NCI-H1930 (cell line): ENCODE results near the gene PAX5.

Source experiments
- DNase-seq, 2 experiments: peaks; one replicate each; lab custom pipeline; 2025; lab: John Stamatoyannopoulos, UW

The PAX5 gene

DNA sequence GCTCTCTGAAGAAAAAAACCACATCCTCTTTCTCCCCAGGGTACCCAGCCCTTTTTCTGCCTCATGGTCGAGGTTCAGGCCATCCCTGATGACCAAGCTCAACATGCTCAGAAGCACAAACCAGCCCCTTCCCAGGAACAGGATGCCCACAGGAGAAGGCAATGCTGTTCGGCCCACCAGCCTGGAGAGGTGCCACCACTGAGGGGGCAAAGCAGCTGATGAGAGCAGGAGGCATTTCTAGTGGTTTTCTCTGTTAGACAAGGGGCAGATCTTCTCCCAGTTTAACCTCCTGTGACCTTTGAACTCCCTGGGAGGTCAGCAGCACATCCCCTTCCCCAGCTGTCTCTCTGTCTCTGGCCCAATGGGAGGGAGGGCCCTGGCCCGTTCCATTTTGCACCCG, 73.0 kb downstream of the PAX5 start:
- DNase-seq = no peak

DNA sequence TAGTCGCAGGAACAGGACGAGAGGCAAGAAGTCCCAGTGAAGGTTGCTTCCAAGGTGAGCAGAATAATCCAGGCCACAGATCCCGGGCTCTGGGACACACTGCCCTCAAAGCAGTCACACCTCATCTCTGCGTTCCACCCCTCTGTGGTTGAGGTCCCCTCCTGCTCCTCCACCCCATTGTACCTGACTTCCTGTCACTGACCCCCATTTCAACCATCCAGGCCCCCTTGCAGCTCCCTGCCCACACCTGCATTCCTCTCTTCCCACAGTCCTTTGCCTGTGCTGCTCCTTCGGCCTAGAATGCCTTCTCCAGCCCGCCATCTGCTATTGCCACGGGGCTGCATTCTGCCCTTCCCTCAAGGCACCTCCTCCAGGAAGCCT, 73.5 kb downstream of the PAX5 start:
- no peak for DNase-seq

DNA sequence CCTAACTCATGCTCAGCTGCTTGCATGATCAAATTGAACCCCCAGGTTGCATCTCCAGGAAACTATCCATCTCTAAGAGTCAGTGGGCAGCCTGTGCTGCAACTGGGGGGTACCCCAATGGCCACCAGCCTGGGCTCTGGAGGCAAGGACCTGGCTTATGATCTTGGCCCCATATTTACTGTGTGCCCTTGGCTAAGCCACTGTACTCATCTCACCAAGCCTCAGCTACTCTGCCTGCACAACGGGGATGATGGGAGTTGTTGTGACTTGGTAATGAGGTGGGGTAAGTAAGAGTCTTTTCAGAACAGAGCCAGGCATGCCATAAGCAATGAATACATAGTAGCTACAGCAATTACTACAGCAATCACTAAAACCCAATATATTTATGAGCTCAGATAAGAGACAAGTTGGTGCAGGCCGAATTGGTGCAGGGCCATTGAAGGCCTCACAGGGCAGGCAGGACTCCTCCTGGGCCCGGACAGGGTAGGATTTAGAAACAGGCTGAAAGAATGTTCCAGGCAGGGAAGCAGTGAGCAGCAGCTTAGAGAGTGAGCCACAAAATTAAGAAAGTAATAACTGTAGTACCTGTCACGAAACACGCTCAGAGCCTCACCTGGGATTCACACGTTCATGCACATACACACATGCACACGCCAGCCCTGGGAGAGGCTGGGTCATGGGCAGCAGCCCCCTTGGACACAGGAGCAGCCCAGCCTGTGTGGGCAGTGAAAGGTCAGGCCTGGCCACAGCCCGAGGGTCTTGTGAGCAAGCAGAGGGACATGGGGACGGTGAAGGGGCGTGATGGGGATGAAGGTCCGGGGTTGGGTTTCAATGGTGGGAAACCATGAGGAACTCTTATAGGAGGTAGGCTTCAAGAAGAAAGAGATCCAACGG, 74.1 kb downstream of the PAX5 start:
- DNase-seq = no peak

DNA sequence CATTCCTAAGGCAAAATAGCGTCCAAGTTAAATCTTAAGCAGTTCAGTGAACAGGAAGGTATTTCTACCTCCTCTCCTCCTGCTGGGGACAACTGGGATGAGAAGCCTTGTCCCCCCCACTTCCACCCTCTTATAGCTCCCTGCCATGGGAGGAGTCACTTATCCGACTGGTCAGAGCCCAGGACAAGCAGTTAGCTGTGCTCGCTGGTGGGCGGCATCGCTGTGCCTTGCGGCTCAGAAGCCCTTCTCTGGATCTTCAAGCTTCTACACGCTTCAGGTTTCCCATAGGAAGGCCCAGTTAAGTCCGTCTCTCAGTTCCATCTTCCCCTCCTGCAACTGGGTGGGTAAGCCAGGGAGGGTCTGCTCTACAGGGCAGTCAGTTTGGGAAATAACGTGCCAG, 77.2 kb downstream of the PAX5 start:
- DNase-seq = no peak

DNA sequence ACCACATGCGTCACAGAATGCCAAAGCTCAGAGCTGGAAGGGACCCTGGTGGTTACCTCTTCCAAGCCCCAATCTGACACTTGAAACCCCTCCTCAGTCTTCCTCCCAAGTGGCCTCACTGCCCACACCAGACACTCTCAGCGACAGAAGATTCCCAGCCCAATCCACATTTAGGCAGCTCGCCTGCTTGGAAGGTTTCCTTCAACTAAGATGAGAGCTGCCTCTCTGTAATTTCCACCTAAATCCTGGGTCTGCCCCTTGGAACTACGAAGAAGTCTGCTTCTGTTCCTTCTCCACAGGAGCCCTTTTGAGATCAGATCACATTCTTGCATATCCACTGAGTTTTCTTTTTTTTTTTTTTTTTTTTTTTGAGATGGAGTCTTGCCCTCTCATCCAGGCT, 83.7 kb downstream of the PAX5 start:
- DNase-seq = no peak

DNA sequence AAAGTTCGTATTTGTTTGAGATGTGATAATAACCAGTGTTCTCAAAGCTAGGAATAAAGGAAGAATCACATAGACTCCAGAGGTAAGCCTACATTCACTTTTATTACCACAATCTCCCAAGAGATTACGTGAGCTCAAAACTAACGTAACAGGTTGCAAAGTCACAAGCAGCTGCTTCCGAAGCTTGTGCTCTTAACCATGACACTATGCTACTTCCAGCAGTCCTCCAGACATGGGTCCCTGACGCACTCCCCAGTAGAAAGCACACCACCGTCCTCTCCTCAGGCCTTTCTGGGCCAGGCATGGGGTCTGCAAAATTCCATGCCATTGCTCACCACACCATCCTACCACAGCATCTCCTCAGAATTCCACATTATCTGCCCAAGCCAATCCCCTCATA, 84.6 kb downstream of the PAX5 start:
- DNase-seq = no peak

DNA sequence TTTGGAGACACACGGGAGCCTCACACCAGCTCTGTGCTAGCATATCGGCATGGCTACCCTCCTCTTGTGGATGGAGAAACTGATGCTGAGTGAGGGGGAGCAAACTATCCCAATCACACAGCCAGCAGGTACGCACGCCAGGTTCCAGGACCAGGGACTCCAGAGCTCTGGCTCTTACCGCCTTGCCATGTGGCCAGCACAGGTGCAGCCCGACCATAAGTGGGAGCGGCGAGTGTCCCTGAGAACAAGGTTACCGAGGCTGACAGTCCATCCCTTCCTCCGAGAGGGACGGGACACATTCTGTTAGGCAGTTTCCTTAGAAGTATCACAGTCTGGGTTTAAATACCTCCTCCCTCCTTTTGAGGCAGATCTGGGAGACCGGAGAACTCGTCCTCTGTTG, 86.0 kb downstream of the PAX5 start:
- no peak for DNase-seq

DNA sequence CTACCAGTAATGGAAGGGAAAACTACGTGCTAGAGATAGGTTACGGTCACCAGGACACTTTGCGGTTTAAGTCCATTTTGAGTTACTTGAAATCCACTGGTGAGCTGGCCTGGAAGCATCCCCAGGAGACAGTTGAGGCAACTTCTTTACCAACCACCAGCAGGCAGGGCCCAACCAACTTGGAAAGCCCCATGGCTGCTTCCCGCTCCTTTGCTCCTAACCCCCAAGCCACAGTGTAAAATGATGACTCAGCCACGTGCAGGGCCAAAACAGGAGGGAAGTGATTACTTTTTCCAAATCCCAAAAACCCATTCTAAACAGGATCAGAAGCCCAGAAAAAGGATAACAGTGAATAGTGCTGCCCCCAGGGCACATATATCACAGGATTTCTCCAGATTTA, 87.4 kb downstream of the PAX5 start:
- no peak for DNase-seq

DNA sequence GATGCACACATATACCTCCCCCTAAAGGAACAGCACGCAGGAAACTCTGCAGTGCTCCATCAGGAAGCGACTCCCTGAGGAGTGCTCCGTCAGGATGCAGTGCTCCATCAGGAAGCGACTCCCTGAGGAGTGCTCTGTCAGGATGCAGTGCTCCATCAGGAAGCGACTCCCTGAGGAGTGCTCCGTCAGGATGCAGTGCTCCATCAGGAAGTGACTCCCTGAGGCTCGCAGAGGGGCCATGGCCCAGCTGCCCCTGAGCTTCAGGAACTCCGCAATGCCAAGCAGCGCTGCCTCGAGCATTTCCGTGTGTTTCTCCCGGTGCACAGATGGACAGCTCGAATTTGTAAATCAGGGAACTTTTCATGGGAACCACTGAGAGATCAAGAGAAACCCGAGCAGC, 88.1 kb downstream of the PAX5 start:
- DNase-seq = no peak

DNA sequence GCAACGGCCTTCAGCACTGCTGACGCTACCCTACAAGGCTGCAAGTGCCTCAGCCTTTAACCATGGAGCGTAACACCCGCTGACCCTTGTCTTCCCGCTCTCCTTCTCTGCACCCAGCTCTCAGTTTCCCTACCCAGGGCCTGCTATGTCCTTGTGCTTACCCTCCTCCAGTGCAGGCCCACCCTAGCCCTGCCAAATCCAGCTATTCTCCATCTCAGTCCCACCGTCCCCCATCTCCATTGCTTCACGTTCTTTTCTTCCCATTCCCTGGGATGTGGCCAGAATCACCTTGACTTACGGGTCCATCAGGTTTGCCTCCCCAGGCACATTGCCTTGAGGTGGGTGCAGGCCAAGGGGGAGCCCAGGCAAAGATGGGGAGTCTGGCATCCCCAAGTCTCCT, 91.2 kb downstream of the PAX5 start:
- DNase-seq = no peak

DNA sequence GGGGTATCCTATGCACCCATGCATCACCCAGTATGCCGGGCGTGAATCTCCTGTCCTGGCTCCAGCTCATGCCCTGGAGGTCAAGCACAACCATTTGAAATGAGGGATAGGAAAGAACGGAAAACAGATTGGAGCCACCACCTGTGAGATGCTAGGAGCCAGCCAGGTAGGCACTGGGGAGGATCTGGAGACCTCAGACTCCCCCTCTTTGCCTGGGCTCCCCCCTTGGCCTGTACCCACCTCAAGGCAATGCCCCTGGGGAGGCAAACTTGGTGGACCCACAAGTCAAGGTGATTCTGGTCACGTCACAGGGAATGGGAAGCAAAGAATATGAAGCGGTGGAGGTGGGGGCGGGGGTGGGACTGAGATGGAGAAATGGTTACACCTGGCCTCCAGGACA, 92.6 kb downstream of the PAX5 start:
- no peak for DNase-seq

DNA sequence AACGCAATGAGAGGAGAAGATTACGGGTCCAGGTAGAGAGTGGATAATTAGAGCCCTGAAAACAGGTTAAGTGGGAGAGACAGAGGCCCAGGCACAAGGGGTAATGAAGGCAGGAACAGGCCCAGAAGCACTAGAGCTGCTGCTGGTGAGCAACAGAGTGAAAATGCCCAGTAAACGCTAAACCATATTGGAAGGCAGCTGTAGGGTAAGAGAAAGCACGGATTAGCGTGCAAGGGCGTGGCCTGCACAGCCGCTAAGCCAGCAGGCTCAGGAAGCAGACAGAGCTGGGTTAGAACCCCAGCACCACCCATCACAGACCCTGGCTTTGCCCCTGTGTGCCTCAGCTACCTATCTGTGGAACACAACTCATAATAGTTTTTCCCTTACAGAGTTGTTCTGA, 93.2 kb downstream of the PAX5 start:
- no peak for DNase-seq

DNA sequence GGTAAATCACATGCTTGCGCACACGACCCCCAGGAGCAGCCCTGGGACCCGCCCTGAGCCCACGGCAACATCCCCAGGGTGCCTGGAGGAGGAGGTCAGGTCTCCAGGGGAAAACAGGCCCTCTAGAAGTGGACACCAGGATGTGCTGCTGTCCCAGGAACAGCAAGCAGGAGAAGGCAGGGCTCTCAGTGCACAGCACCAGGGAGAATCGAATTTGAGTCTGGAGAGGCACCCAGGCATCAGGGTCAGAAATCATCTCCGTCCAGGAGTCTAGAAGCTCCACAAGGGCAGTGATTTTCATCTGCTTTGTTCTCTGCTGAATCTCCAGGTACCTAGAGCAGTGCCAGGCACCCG, 93.6 kb downstream of the PAX5 start:
- no peak for DNase-seq

DNA sequence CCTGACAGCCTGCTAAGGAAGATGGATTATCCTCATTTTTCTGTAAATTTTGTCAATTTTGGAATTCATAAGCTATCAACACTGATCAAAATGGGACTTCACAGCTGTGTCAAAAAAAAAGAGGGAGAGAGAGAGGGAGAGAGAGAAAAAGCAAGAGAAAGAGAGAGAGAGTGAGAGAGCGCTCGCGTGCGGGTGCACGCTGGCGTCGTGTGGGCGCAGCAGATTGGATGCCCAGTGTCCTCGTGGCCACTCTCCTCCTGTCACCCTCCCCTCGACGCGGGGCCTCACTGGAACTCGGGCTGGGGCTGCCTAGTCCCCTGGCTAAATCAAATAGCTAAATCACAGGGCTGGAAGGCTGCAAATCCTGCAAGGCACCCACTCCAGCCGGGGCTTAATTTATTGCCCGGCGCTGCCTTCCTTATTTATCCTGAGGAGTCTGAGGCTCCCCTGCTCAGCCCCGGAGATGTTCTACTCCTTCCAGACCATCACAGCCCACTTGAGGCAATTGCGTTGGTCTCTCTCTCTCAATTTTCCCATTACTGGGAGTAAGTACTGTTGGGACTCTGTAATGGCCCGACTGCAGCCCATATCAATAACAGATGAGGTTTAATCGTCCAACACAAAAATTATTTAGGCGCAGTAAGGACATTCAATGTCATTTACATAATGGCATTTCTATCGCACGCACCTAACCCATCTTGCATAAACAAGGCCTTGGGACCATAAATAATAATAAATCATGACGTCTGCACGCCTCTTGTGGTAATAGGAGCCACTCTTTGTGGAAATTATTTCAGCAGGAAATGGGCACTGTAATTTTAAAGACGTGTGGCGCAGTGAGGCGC, 94.2 kb downstream of the PAX5 start:
- no peak for DNase-seq

DNA sequence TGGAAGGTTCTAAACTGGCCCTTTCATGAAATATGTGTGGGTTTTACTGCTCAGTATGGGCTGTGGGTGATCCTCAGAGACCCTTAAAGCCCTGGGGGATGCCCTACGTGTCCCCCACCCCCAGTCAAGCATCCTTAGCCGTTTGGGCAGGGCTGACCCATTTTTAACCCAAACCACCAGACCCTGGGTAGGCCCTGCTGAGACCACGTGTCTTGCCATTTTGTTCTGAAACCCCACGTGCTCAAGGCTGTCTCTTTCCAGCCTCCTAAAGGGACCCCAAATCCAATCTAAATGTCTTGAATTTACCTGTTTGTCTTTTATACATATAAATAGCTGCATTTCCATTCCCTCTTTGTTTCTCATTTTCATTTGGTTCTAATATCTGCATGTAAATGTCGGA, 94.9 kb downstream of the PAX5 start:
- DNase-seq = no peak

DNA sequence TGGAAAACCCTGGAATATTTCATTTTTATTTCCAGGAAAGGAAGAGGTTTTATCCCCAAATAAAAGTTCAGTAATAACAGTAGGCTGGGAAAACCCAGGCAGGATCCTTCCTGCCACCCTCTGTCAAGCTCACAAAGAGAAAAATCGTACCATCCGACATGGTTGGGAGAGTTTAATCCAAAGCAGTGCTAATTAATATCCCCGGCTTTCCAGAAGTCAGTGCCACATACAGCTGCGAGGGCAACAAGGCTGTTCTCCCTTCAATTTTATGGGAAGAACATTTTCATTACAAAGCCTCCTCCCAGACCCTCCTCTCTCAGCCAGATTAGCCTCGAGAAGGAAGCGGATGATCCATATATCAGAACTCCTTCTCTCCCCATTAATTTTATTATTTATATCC, 95.5 kb downstream of the PAX5 start:
- no peak for DNase-seq

DNA sequence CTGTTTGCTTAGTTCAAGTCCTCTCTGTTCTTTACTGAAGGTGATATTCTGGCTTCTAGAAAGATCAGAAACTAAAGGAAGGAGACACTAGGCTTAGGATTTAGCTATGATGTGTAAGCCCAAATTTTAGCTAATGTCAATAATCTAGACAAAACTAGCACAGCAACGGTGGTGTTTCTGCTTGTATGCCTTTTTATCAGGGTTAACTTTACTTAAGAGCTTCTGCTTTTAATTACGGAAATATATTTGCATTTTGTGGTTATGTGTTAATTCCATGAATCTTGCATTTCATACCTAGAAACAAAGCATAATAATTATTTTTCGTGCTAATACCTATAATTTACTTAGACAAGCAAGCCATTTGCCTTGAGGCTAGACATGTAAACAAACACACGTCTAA, 96.1 kb downstream of the PAX5 start:
- no peak for DNase-seq

DNA sequence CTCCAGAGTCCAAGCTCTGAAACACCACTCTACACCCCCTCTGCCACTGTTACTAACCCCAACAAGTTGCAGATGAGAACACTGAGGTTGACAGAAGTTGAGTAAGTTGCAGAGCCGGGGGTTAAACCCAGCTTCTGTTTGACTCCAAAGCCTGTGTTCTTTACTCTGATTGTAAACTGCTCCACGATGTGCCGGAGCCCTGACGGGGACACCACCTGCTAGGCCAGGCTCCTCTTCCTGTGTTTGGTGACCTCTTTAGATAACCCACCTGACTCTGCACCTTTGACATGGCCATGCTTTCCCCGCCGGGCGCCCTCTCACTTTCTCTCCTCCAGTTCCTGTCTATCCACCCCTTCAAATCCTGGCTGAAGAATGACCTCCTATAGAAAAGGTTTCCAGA, 96.7 kb downstream of the PAX5 start:
- DNase-seq = no peak

DNA sequence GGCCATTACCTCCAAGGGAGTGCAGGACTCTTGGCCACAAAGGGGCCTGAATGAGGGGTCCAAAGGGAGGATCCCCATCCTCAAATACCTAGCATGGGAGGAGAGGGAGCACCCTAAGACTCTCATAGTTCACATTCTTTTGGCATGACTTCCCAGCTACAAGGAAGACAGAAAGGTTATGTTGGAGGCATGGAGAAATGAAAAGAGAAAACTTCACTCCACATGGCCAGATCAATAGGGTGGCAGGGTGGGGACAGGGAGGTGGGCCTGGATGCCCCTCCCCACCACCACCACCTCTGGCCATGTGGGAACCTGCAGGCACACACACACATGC, 97.6 kb downstream of the PAX5 start:
- DNase-seq = no peak

DNA sequence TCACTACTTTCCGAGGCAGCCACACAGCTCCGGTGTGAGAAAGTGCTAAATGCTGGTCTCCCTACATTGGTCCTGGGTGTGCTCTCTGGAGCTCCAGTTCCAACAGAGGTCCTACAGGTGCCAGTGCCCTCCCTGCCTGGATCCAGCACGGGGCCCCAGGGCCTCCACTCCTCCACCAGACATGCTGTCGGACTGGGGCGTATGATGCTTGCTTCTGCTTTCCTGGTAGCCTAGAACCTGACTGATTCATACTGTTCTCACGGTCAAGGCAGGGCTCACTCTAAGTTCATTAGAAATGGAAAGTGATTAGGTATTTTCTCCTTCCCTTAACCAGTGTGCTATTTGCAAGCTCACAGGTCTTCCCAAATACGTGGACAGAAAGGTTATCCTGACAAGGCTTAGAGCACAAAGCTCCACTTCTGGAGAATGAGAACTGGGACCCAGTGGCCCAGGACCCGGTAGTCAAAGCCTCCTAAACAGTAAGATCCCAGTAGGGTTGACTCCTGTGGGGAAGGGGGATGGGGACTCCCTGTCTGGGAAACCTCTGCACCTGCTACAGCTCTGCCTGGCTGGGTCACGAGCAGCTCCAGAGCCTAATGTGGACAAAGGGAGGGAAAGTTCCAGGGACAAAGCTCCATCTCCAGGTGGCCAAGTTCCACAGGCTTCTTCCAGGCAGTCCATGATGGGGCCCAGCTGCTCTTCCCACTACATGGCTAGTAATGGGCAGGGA, 98.1 kb downstream of the PAX5 start:
- DNase-seq = no peak

DNA sequence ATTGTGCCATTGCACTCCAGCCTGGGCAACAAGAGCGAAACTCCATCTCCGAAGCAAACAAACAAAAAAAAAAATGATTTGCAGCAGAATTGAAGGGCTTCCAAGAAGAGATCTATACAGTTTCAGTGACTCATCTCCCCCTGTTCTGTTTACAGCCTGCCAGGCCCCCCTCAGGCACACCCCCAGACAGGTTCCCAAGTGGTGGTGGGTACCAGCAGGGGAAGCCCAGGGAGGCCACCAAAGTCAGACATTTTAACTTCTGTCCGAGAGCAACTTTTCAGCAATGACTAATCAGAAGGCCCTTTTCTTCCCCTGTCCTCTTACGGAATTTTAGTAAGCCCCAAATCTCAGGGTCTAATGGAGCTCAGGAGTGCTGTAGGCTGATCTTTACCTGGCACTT, 98.7 kb downstream of the PAX5 start:
- no peak for DNase-seq

DNA sequence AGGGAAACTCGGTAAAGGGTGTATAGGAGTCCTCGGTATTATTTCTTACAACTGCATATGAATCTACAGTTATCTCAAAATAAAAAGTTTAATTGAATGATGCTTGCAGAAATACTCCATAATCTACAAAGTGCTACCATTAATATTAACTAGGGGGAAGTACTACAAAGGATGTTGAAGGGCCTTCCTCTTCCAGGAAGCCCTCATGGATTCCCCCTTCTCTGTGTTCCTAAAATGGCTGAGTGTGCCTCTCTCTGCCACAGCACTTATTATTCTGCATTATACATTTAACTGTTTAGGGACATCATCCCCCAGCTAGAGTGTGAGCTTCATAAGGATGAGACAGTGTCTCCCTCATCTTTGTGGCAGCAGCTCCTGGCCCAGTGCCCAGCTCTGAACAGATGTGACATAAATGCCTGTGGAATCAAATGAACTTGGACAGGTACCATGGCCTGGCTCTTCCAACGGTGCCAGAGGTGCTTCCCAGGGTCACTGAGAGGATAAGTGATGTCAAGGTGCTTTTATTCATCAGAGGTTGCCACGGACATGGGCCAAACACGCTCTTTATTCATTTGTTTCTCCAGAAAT, 99.5 kb downstream of the PAX5 start:
- no peak for DNase-seq
